GM12873 (cell line): ENCODE measurements around the gene PDZD2.
A peak's percentile ranks its signal among the peaks of the same experiment; 100 is the strongest.

Experiments
- TF ChIP-seq, protein P1 (sequence below): IDR thresholded peaks from 2 replicates; pipeline ENCODE4 v1.5.1; 2012; ENCODE audit warnings: low read depth, mild to moderate bottlenecking, moderate library complexity, low read length, control low read depth; ENCODE audit not compliant: insufficient read depth; ENCODE audit errors: missing control alignments

Gene PDZD2

DNA sequence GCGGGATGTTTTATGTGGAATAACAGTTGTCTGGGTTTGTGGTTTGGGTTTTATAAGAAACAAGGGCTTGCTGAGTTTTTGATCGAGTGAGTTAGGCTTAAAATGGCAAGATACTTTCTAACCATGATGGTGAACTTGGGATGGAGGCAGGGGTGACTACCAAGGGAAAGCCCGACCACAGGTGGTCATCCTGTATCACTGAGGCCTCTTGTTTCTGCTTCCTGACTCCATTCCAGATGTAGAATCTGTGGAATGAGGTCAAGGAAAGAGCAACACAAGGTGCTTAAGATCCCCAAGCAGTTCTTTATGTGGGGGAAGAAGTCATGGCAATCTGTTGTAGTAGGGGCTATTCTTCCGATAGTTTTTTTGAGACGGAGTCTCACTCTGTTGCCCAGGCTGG, 412.9 kb downstream of the PDZD2 start:
- TF ChIP-seq, protein P1, sequence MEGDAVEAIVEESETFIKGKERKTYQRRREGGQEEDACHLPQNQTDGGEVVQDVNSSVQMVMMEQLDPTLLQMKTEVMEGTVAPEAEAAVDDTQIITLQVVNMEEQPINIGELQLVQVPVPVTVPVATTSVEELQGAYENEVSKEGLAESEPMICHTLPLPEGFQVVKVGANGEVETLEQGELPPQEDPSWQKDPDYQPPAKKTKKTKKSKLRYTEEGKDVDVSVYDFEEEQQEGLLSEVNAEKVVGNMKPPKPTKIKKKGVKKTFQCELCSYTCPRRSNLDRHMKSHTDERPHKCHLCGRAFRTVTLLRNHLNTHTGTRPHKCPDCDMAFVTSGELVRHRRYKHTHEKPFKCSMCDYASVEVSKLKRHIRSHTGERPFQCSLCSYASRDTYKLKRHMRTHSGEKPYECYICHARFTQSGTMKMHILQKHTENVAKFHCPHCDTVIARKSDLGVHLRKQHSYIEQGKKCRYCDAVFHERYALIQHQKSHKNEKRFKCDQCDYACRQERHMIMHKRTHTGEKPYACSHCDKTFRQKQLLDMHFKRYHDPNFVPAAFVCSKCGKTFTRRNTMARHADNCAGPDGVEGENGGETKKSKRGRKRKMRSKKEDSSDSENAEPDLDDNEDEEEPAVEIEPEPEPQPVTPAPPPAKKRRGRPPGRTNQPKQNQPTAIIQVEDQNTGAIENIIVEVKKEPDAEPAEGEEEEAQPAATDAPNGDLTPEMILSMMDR = no peak

DNA sequence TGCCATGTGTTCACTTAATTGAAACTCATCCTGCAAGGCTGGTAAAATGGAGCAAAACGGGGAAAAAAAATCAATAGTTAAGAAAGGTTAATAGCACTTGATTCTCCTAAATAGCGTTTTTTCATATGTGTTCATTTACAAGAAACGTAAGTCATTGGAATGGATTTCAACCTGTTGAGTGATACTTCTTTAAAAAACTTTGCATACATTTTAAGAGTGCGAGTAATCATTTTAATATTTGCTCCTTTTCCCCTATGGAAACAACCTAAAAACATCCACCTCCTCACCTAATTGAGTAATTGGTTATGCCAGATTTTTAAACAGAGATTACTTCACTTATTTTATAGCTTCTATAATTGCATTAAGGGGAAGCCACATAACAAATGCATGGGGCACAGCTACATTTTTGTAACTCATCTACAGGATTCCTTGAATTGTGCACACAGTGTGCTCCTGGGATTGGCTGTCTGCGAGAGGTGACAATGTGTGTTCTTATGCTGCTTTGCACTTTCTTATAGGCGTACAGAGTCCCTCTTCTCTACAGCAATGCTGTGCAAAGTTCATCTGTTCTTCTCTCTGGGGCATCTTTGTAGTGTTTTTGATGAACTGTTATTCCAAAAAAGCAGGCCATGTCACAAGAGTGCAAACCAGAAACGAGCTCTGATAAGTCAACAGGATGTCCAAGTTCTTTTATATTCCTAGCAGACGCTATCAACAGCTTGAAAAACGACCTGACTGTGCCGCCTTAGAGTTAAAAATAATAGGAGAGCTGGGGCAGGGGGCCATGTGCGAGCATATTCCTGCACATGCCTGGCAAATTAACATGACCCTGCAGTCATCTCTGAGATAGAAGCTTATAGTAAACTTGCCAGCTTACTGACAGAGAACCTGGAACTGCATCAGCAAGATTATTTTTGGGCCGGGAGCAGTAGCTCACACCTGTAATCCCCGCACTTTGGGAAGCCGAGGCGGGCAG, 417.2 kb downstream of the PDZD2 start:
- TF ChIP-seq, protein P1 = no peak

GRCh38 chr5:32057187-32058096, 418.5 kb downstream of the PDZD2 start:
- TF ChIP-seq, protein P1 = peak; percentile 14

DNA sequence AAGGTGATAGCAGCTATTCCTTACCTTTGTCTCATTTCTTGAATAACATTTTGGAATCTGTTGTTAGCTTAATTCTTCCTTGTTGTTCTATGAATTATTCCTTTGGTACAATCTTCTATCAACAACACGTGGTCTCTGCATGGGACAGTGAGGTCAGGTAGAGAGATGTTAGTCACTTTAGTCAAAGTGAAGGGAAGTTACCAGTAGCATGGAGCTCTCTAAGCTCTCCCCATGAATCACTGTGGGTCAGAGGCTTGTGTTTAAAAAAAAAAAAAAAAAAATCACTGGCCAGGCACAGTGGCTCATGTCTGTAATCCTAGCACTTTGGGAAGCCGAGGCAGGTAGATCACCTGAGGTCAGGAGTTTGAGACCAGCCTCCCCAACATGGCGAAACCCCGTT, 419.2 kb downstream of the PDZD2 start:
- TF ChIP-seq, protein P1 = no peak

- TF ChIP-seq, protein P1 = no peak
Measured at GRCh38 chr5:32058997-32059396, 420.1 kb downstream of the PDZD2 start.

DNA sequence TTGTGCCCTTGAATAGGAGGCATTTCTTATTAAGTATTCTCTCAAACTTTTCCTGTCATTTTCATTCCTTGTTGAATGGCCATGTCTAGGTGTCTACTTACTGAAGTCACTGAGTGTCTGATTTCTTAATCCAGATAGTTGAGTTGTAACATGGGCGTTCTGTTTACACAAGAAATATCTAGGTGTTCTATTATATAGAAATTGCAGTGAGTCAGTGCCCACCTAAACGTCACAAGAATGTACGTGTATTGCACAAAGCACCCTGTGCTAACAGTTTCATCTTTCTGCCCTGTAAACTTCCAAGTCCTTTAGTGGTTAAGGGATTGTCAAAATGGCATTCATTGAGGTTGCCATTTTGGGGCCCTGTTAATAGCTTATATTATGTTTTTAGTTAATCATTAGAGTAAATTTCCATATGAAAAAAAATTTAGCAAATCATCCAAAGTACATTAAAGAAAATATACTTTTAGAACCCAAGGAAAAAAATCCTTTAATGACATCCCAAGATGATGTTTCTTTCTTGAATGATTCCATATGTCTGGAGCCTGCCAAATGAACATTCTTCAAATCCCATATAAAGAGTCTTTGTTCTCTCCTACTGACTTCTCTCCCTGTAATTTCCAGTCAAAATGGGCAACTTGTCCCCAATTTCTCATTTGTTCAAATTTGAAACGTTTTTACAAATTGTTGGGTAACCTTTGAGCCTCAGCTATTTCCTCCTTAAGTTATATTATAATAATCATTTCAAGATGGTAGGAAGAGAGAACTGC, 421.0 kb downstream of the PDZD2 start:
- TF ChIP-seq, protein P1 = no peak
